ENCODE data around the gene KRTAP26-1.

The KRTAP26-1 gene

DNA sequence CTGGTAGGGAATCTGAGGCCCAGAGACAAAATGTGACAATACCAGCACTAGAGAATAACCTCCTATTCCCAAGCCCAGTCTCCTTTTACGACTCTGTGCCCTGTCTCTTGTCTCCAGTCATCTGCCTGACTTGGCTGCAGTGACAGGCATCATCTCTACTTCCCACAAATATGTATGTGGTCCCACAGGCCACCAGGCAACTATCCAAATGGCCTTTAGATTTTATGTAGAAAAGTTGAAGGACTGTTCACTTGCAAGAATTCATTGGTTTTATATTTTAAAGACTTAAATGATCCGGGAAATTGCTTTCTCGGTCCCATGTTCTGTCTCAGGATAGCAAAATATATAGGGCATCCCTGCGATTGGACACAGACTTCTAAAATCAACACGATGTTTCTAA is 49.0 kb downstream of the KRTAP26-1 start:
- no peak for DNase-seq

GRCh38 chr21:30269803-30270530 is 50.1 kb downstream of the KRTAP26-1 start:
- DNase-seq, result no peak

All from suppressor macrophage (primary cell).